HepG2 (cell line): ENCODE data around the gene RABEP2. TPM values are rescaled to one million over a fixed set of nuclear protein-coding genes. Genes with fewer than 3 reads are reported as not detected.

Experiments used
- CCAR2 ChIP-seq: fragments of 200-400 bp; formaldehyde crosslinking; optimal IDR thresholded peaks from 2 replicates; pipeline ENCODE3; 2018; ENCODE audit warnings: low read depth, mild to moderate bottlenecking, low read length, moderate library complexity
- DMAP1 ChIP-seq: IDR thresholded peaks from 2 replicates; pipeline ENCODE4 v1.6.1; 2016
- ETS1 ChIP-seq: sonication (generic); formaldehyde crosslinking; IDR thresholded peaks from 2 replicates; pipeline ENCODE4 v1.4.0; 2020; ENCODE audit warnings: missing genetic modification reagents
- GMEB2 ChIP-seq: IDR thresholded peaks from 2 replicates; pipeline ENCODE4 v1.6.1; 2016; ENCODE audit warnings: missing biosample characterization, missing genetic modification reagents, low read depth
- PAXIP1 ChIP-seq: sonication (generic); formaldehyde crosslinking; conservative IDR thresholded peaks from 2 replicates; pipeline ENCODE4 v1.4.0; 2020; ENCODE audit warnings: mild to moderate bottlenecking, missing genetic modification reagents, moderate library complexity
- PBX3 ChIP-seq: sonication (generic); formaldehyde crosslinking; IDR thresholded peaks from 2 replicates; pipeline ENCODE4 v1.8.1; 2023; ENCODE audit warnings: missing genetic modification reagents, inconsistent platforms, borderline replicate concordance
- PCBP1 ChIP-seq: fragments of 200-400 bp; formaldehyde crosslinking; IDR thresholded peaks from 2 replicates; pipeline ENCODE4 v1.6.1; 2017; ENCODE audit warnings: mild to moderate bottlenecking, low read depth, low read length, borderline replicate concordance
- PHB2 ChIP-seq: fragments of 450-650 bp; IDR thresholded peaks from 2 replicates; pipeline ENCODE4 v1.6.1; 2018; ENCODE audit not compliant: partially characterized antibody
- RBM39 ChIP-seq: fragments of 200-400 bp; formaldehyde crosslinking; IDR thresholded peaks from one replicate; pipeline ENCODE4 v1.6.1; 2018; ENCODE audit warnings: antibody characterized with exemption, mild to moderate bottlenecking, low read depth, low read length; ENCODE audit not compliant: poor library complexity, severe bottlenecking
- TEAD2 ChIP-seq: sonication (generic); formaldehyde crosslinking; IDR thresholded peaks from 2 replicates; pipeline ENCODE4 v1.9.0; 2021; ENCODE audit warnings: missing genetic modification reagents
- ZBTB14 ChIP-seq: sonication (generic); formaldehyde crosslinking; IDR thresholded peaks from 2 replicates; pipeline ENCODE4 v1.4.0; 2020; ENCODE audit warnings: missing genetic modification reagents
- ZC3H13 ChIP-seq: sonication (generic); formaldehyde crosslinking; IDR thresholded peaks from 2 replicates; pipeline ENCODE4 v1.8.1; 2023; ENCODE audit warnings: mild to moderate bottlenecking, missing genetic modification reagents, moderate library complexity
- ZFP82 ChIP-seq: sonication (generic); formaldehyde crosslinking; IDR thresholded peaks from 2 replicates; pipeline ENCODE4 v1.5.1; 2020; ENCODE audit warnings: mild to moderate bottlenecking, missing genetic modification reagents, borderline replicate concordance
- ZNF292 ChIP-seq: sonication (generic); formaldehyde crosslinking; IDR thresholded peaks from 2 replicates; pipeline ENCODE4 v1.8.1; 2022; ENCODE audit warnings: mild to moderate bottlenecking, low read depth, missing genetic modification reagents, borderline replicate concordance
- ZNF362 ChIP-seq: sonication (generic); formaldehyde crosslinking; IDR thresholded peaks from 2 replicates; pipeline ENCODE4 v1.4.0; 2020; ENCODE audit warnings: missing genetic modification reagents, mild to moderate bottlenecking, borderline replicate concordance
- ZNF570 ChIP-seq: sonication (generic); formaldehyde crosslinking; IDR thresholded peaks from 2 replicates; pipeline ENCODE4 v1.4.0; 2020; ENCODE audit warnings: mild to moderate bottlenecking, missing genetic modification reagents, borderline replicate concordance
- ZNF724P ChIP-seq: sonication (generic); formaldehyde crosslinking; IDR thresholded peaks from 2 replicates; pipeline ENCODE4 v1.8.0; 2022; ENCODE audit warnings: missing genetic modification reagents, borderline replicate concordance
- ZSCAN25 ChIP-seq: sonication (generic); formaldehyde crosslinking; IDR thresholded peaks from 2 replicates; pipeline ENCODE4 v1.8.0; 2022; ENCODE audit warnings: mild to moderate bottlenecking, missing genetic modification reagents
- polyA plus RNA-seq, 8 experiments: library from polyadenylated mRNA; depleted of rRNA in 3 of 8; stranded (reverse) in 7 of 8; unstranded in 1 of 8; fragments of >200 nt; fragmentation: Illumina TruSeq in 4 of 8; extraction: Trizol in 4 of 8; gene quantifications; 2 replicates each; pipeline versions ENCODE4 v1.2.1 to v1.2.3, GENCODE V29; 2011 to 2016; ENCODE audit warnings: low read depth in 4 of 8, missing spikeins in 1 of 8, mixed read lengths in 1 of 8; ENCODE audit not compliant: insufficient read depth in 1 of 8
- total RNA-seq, 5 experiments: library from RNA; depleted of rRNA; stranded (reverse); fragments of >200 nt; fragmentation: Illumina TruSeq; extraction: Trizol; gene quantifications; 2 replicates each; pipeline ENCODE4 v1.2.3, GENCODE V29; 2016; ENCODE audit warnings: low read depth in 1 of 5

Gene RABEP2
- total and polyA plus RNA-seq, 2 of the 13 experiments (the other 11 are each of a cell fraction or from before 2014, with no cell fraction given) = 10.8 to 18.4 TPM

- TF ChIP-seq ETS1 (CRISPR knock-in tag) (no peak), DMAP1 (CRISPR knock-in tag) (0 out of 2 replicates have a peak, but pooled peaks have one; percentile 22), ZNF570 (CRISPR knock-in tag) (0 out of 2 replicates have a peak, but pooled peaks have one; percentile 43), GMEB2 (CRISPR knock-in tag) (no peak), ZNF362 (CRISPR knock-in tag) (peak; percentile 28; the same call in 1 of the 2 replicates), RBM39 (peak; percentile 10), ZFP82 (CRISPR knock-in tag) (no peak), PCBP1 (0 out of 2 replicates have a peak, but pooled peaks have one; percentile 74), CCAR2 (no peak), PBX3 (CRISPR knock-in tag) (peak; percentile 97; the same call in 1 of the 2 replicates), TEAD2 (CRISPR knock-in tag) (no peak), ZSCAN25 (CRISPR knock-in tag) (peak; percentile 22; the same call in 1 of the 2 replicates), PHB2 (no peak), ZBTB14 (CRISPR knock-in tag) (no peak), ZNF724P (peak; percentile 73), ZNF292 (CRISPR knock-in tag) (no peak), PAXIP1 (CRISPR knock-in tag) (peak; percentile 46), ZC3H13 (CRISPR knock-in tag) (peak; percentile 63; the same call in 1 of the 2 replicates)
Measured at GRCh38 chr16:28950648-28951409, 25.8 kb upstream of the RABEP2 start, which contains the start of gene NFATC2IP (continued).
